ENCODE data around the gene HP.

DNA sequence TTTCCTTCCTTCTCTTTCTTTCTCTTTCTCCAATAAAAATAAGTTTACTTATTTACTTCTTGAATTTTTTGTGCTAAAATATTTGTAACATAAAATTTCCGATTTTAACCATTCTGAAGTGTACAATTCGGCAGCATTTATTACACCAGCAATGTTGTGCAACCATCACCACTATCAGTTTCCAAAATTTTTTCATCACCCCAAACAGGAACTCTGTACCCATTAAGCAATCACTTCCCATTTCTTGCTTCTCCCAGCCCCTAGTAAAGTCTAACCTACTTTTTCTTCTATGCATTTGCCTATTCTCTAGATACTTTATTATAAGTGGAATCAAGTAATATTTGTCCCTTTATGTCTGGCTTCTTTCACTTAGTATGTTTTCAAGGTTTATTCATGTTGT lies 2.5 kb upstream of the HP start:
- TF ChIP-seq TAF1 (IDR thresholded peaks at IDR 0.05; ENCODE audit: low read depth, low read length): no peak
- no peak for TF ChIP-seq PAX5 (IDR thresholded peaks at IDR 0.05; ENCODE audit: insufficient read depth, low read length, severe bottlenecking)
- no peak for TF ChIP-seq POLR2A (IDR thresholded peaks at IDR 0.05; ENCODE audit: low read depth, low read length)
